ENCODE data around the gene KIF3C.
"Not testable (repeated sequence)": the region's sequence is repeated elsewhere in the genome, so short reads cannot be mapped to it uniquely, and the experiment has no call there.

Gene KIF3C

GRCh38 chr2:25982273-25982967 lies at the start of gene KIF3C:
Gene KIF3C (minus strand): TSS chr2:25982497. CDS start chr2:25981917, 580 bp downstream.
- DNase-seq (ENCODE audit: low read depth): peak; percentile 50

GRCh38 chr2:26028083-26028482 lies 45.8 kb upstream of the KIF3C start:
- not testable (repeated sequence) for DNase-seq (ENCODE audit: low read depth)

- no peak for DNase-seq (ENCODE audit: low read depth)
Observed at GRCh38 chr2:26025509-26025908, 43.2 kb upstream of the KIF3C start.

GRCh38 chr2:26024260-26024659 lies 42.0 kb upstream of the KIF3C start:
- DNase-seq (ENCODE audit: low read depth): no peak

GRCh38 chr2:26020231-26020640 lies 37.9 kb upstream of the KIF3C start:
- no peak for DNase-seq (ENCODE audit: low read depth)

GRCh38 chr2:26018184-26019055 lies 36.1 kb upstream of the KIF3C start:
- DNase-seq (ENCODE audit: low read depth): peak; percentile 9

GRCh38 chr2:26017464-26018183 lies 35.3 kb upstream of the KIF3C start:
- DNase-seq (ENCODE audit: low read depth): no peak

- DNase-seq (ENCODE audit: low read depth): not testable (repeated sequence)
Observed at GRCh38 chr2:26016706-26017045, 34.4 kb upstream of the KIF3C start.

GRCh38 chr2:26016012-26016705 lies 33.9 kb upstream of the KIF3C start:
- DNase-seq (ENCODE audit: low read depth): no peak

- no peak for DNase-seq (ENCODE audit: low read depth)
Observed at GRCh38 chr2:26013668-26014067, 31.4 kb upstream of the KIF3C start.

GRCh38 chr2:26011990-26012856 lies 29.9 kb upstream of the KIF3C start:
- DNase-seq (ENCODE audit: low read depth): no peak

GRCh38 chr2:26011609-26011989 lies 29.3 kb upstream of the KIF3C start:
- no peak for DNase-seq (ENCODE audit: low read depth)

GRCh38 chr2:26010943-26011342 lies 28.6 kb upstream of the KIF3C start:
- DNase-seq (ENCODE audit: low read depth): no peak

- no peak for DNase-seq (ENCODE audit: low read depth)
Observed at GRCh38 chr2:26009567-26009963, 27.3 kb upstream of the KIF3C start.

GRCh38 chr2:26008851-26009566 lies 26.7 kb upstream of the KIF3C start:
- DNase-seq (ENCODE audit: low read depth): no peak

GRCh38 chr2:26008095-26008494 lies 25.8 kb upstream of the KIF3C start:
- no peak for DNase-seq (ENCODE audit: low read depth)

GRCh38 chr2:26002632-26003310 lies 20.5 kb upstream of the KIF3C start:
- no peak for DNase-seq (ENCODE audit: low read depth)

GRCh38 chr2:26001743-26002351 lies 19.6 kb upstream of the KIF3C start:
- DNase-seq (ENCODE audit: low read depth): no peak

GRCh38 chr2:26000561-26001082 lies 18.3 kb upstream of the KIF3C start:
- no peak for DNase-seq (ENCODE audit: low read depth)

Measured in stimulated activated CD4-positive, alpha-beta T cell treated with anti-CD3 and anti-CD28 coated beads, Interleukin-2, amount 100 ng/mL, for 4 hours (primary cell).